ENCODE measurements around the gene NTMT1.
"Not testable (repeated sequence)": the region's sequence is repeated elsewhere in the genome, so short reads cannot be mapped to it uniquely, and the experiment has no call there.

NTMT1 gene

GRCh38 chr9:129626079-129626624 is at the start of gene NTMT1:
Gene NTMT1 (plus strand): TSS chr9:129626163. CDS start chr9:129632704, 6,541 bp downstream.
- DNase-seq = peak; percentile 98

GRCh38 chr9:129576546-129577543 is 49.1 kb upstream of the NTMT1 start:
- no peak for DNase-seq

- DNase-seq = no peak
These were observed 46.7 kb upstream of the NTMT1 start for GRCh38 chr9:129579294-129579693.

- no peak for DNase-seq
These were observed 45.6 kb upstream of the NTMT1 start for GRCh38 chr9:129580211-129580915.

GRCh38 chr9:129581505-129582189 is 44.3 kb upstream of the NTMT1 start:
- DNase-seq = no peak

GRCh38 chr9:129582855-129583254 is 43.1 kb upstream of the NTMT1 start:
- no peak for DNase-seq

- no peak for DNase-seq
These were observed 42.5 kb upstream of the NTMT1 start for GRCh38 chr9:129583308-129584038.

GRCh38 chr9:129584136-129584535 is 41.8 kb upstream of the NTMT1 start:
- peak; percentile 56 for DNase-seq

GRCh38 chr9:129585352-129585751 is 40.6 kb upstream of the NTMT1 start:
- no peak for DNase-seq

- no peak for DNase-seq
These were observed 39.7 kb upstream of the NTMT1 start for GRCh38 chr9:129586245-129586644.

GRCh38 chr9:129586685-129587084 is 39.3 kb upstream of the NTMT1 start:
- no peak for DNase-seq

GRCh38 chr9:129587487-129588262 is 38.3 kb upstream of the NTMT1 start:
- DNase-seq = no peak

- DNase-seq = no peak
These were observed 35.5 kb upstream of the NTMT1 start for GRCh38 chr9:129590466-129590865.

- no peak for DNase-seq
These were observed 34.0 kb upstream of the NTMT1 start for GRCh38 chr9:129591916-129592315.

- DNase-seq = not testable (repeated sequence)
These were observed 33.2 kb upstream of the NTMT1 start for GRCh38 chr9:129592790-129593189.

- DNase-seq = no peak
These were observed 31.3 kb upstream of the NTMT1 start for GRCh38 chr9:129594632-129595031.

GRCh38 chr9:129595311-129595741 is 30.6 kb upstream of the NTMT1 start:
- DNase-seq = no peak

- no peak for DNase-seq
These were observed 29.9 kb upstream of the NTMT1 start for GRCh38 chr9:129595903-129596540.

GRCh38 chr9:129596541-129597331 is 29.2 kb upstream of the NTMT1 start:
- DNase-seq = no peak

All from activated T-cell treated with anti-CD3 and anti-CD28 coated beads, Interleukin-2, amount 50 U/mL, for 1 hour (primary cell).